Endothelial cell of umbilical vein (primary cell): ENCODE results near the gene TIMM50. TPM values are rescaled to one million over a fixed set of nuclear protein-coding genes. Genes with fewer than 3 reads are reported as not detected.

Experiments used
- BruUV-seq: library from RNA; stranded (reverse); fragments of 400-500 nt; replicated peaks from 2 replicates; lab custom pipeline; 2021; lab: Mats Ljungman, UMichigan
- CTCF ChIA-PET: fragments of 300-600, 350-600 bp; sonication (Branson Sonifier 250); formaldehyde crosslinking; loops from one replicate; lab custom pipeline; 2021; ENCODE audit warnings: antibody characterized with exemption, inconsistent platforms; lab: Charles Lee
- POLR2A ChIA-PET: fragments of 300-600, 350-600 bp; sonication (Branson Sonifier 250); formaldehyde crosslinking; loops from one replicate; lab custom pipeline; 2021; ENCODE audit warnings: antibody characterized with exemption, inconsistent platforms; lab: Charles Lee
- DNase-seq: peaks from one replicate; pipeline ENCODE4 v3.0.0-alpha.2; 2011; ENCODE audit warnings: low read depth, low spot score
- FAIRE-seq: peaks from 2 replicates; lab custom pipeline; 2011; peaks lifted over from hg19 to GRCh38; lab: Jason Lieb, UNC
- H2AFZ ChIP-seq: 2 replicates; pipeline ENCODE4 v1.6.0; 2012; ENCODE audit warnings: low read depth, low read length, control low read depth, inconsistent platforms
- H3K27ac ChIP-seq: 2 replicates; pipeline ENCODE4 v1.5.1; 2011; ENCODE audit warnings: low read depth, mild to moderate bottlenecking, control low read depth, low read length, moderate library complexity; ENCODE audit not compliant: insufficient read depth
- H3K27me3 ChIP-seq, 2 experiments: 2 replicates each; pipeline versions ENCODE4 v1.6.0 to v1.6.1; 2011; ENCODE audit warnings: low read length in 2 of 2, mixed read lengths in 1 of 2; ENCODE audit not compliant: control insufficient read depth in 2 of 2, insufficient read depth in 2 of 2
- H3K36me3 ChIP-seq, 2 experiments: 2 replicates in 1 of 2; 3 replicates in 1 of 2; pipeline ENCODE4 v1.5.1; 2011; ENCODE audit warnings: low read length in 2 of 2, mild to moderate bottlenecking in 1 of 2, moderate library complexity in 1 of 2; ENCODE audit not compliant: control insufficient read depth in 2 of 2, insufficient read depth in 2 of 2; ENCODE audit errors: extremely low read depth in 1 of 2
- H3K4me1 ChIP-seq: 3 replicates; pipeline ENCODE4 v1.5.1; 2011; ENCODE audit warnings: mild to moderate bottlenecking, low read length; ENCODE audit not compliant: control insufficient read depth, insufficient read depth; ENCODE audit errors: extremely low read depth
- H3K4me2 ChIP-seq: 2 replicates; pipeline ENCODE4 v1.6.1; 2011; ENCODE audit warnings: low read length, control low read depth, mixed read lengths; ENCODE audit not compliant: insufficient read depth
- H3K4me3 ChIP-seq, 3 experiments: fragments of 200-600 bp in 1 of 3; sonication (generic), shearing (Covaris generic) in 1 of 3; replicated peaks in 1 of 3; 2 replicates each; pipeline ENCODE4 v1.5.1; 2011 to 2016; ENCODE audit warnings: control low read depth in 3 of 3, low read length in 3 of 3, mild to moderate bottlenecking in 2 of 3, inconsistent platforms in 1 of 3, low read depth in 1 of 3, moderate library complexity in 1 of 3; ENCODE audit not compliant: insufficient read depth in 1 of 3
- H3K79me2 ChIP-seq: 2 replicates; pipeline ENCODE4 v1.6.0; 2012; ENCODE audit warnings: low read length, inconsistent platforms; ENCODE audit not compliant: control insufficient read depth, insufficient read depth
- H3K9ac ChIP-seq: replicated peaks from 2 replicates; pipeline ENCODE3; 2011; ENCODE audit warnings: low read length, control low read depth; ENCODE audit not compliant: insufficient read depth; ENCODE audit errors: extremely low read depth
- H3K9me1 ChIP-seq: replicated peaks from 3 replicates; pipeline ENCODE4 v1.6.0; 2011; ENCODE audit warnings: mild to moderate bottlenecking, low read length; ENCODE audit not compliant: control insufficient read depth, insufficient read depth; ENCODE audit errors: extremely low read depth
- H3K9me3 ChIP-seq: replicated peaks from 2 replicates; pipeline ENCODE4 v1.5.1; 2012; ENCODE audit warnings: low read length, inconsistent platforms; ENCODE audit not compliant: control insufficient read depth, insufficient read depth
- H4K20me1 ChIP-seq: replicated peaks from 2 replicates; pipeline ENCODE3; 2011; ENCODE audit warnings: mild to moderate bottlenecking, low read length; ENCODE audit not compliant: control insufficient read depth, insufficient read depth; ENCODE audit errors: extremely low read depth
- EZH2 ChIP-seq: IDR thresholded peaks from 2 replicates; pipeline ENCODE4 v1.6.1; 2012; ENCODE audit warnings: borderline replicate concordance, low read depth, mild to moderate bottlenecking, moderate library complexity, low read length, inconsistent platforms; ENCODE audit not compliant: severe bottlenecking
- GATA2 ChIP-seq: IDR thresholded peaks from 2 replicates; pipeline ENCODE4 v1.7.0; 2011; ENCODE audit warnings: low read depth, mild to moderate bottlenecking, moderate library complexity, mixed read lengths, low read length; ENCODE audit not compliant: insufficient read length, insufficient read depth
- MAX ChIP-seq: IDR thresholded peaks from 2 replicates; pipeline ENCODE4 v1.6.1; 2011; ENCODE audit not compliant: insufficient read depth, insufficient read length
- POLR2AphosphoS5 ChIP-seq: IDR thresholded peaks from 2 replicates; pipeline ENCODE4 v1.6.1; 2012; ENCODE audit warnings: low read depth, mild to moderate bottlenecking, control low read depth, low read length, moderate library complexity; ENCODE audit not compliant: insufficient read depth
- dilution Hi-C: fragments of 300-500 bp; cut with MboI; formaldehyde crosslinking; loops from one replicate; pipeline ENCODE4 v1.15.0; 2019; ENCODE audit warnings: low sequenced_read_pairs; ENCODE audit not compliant: extremely low pct_ligation_motif_present
- intact Hi-C: fragments of 100-400 bp; cut with micrococcal nuclease; formaldehyde crosslinking; loops from one replicate; pipeline ENCODE4 v1.10.0; 2022
- polyA plus RNA-seq, 4 experiments: library from polyadenylated mRNA; depleted of rRNA in 3 of 4; stranded (reverse) in 3 of 4; unstranded in 1 of 4; fragments of >200 nt; gene quantifications; 2 replicates each; pipeline versions ENCODE4 v1.2.1 to v1.2.3, GENCODE V29; 2011 to 2012; ENCODE audit warnings: missing spikeins in 1 of 4
- total RNA-seq: library from RNA; stranded (reverse); gene quantifications from 2 replicates; pipeline ENCODE4 v1.2.3, GENCODE V29; 2021

The TIMM50 gene
- total and polyA plus RNA-seq, 2 donors (not counting 3 experiments of a cell fraction or from before 2014, with no cell fraction given): 85.7 to 118 TPM

GRCh38 chr19:39506598-39506943 lies 25.9 kb downstream of the TIMM50 start:
- dilution Hi-C loops: no loop called here

GRCh38 chr19:39506944-39507714 lies 26.5 kb downstream of the TIMM50 start:
- H4K20me1 ChIP-seq: no peaks in the 10 kb centered on the region
- ChIA-PET POLR2A (no interaction called here), CTCF (interaction anchor here (1.5 kb wide), 1 partner anchor 25 kb away, joined by 3 read pairs; the partner anchor contains the start of gene EID2B)
- TF ChIP-seq POLR2AphosphoS5 (peak; percentile 52), EZH2 (peak; percentile 40), MAX (peak; percentile 74), GATA2 (no peak)
- intact Hi-C loops: no loop called here
- H3K9me3 ChIP-seq: no peaks in the 10 kb centered on the region
- no peaks in the 10 kb centered on the region for H3K9me1 ChIP-seq
- DNase-seq: peak; percentile 69
- H3K27ac ChIP-seq: no peak overlapping the region
- peak overlapping the region; percentile 58 for H3K4me2 ChIP-seq
- H2AFZ ChIP-seq: peak overlapping the region; percentile 90
- dilution Hi-C loops: no loop called here
- H3K79me2 ChIP-seq: no peaks in the 10 kb centered on the region
- H3K27me3 ChIP-seq: peaks cover 8 to 13% of the 10 kb centered on the region in 2 experiments
- no TSS peak for BruUV-seq
- FAIRE-seq: peak; percentile 43
- H3K9ac ChIP-seq: no peak overlapping the region
- peaks cover 4% of the 10 kb centered on the region for H3K4me1 ChIP-seq
- peak overlapping the region in 2 of 3 experiments; percentile 20 to 45 for H3K4me3 ChIP-seq
- H3K36me3 ChIP-seq: no peaks in the 10 kb centered on the region

More at GRCh38 chr19:39506598-39506943, 25.9 kb downstream of the TIMM50 start:
- no peak overlapping the region for H3K4me2 ChIP-seq
- H3K9me1 ChIP-seq: no peaks in the 10 kb centered on the region
- peaks cover 9 to 13% of the 10 kb centered on the region in 2 experiments for H3K27me3 ChIP-seq
- H3K4me1 ChIP-seq: peaks cover 4% of the 10 kb centered on the region
- intact Hi-C loops: no loop called here
- H3K79me2 ChIP-seq: no peaks in the 10 kb centered on the region
- no peak overlapping the region for H3K9ac ChIP-seq
- ChIA-PET CTCF (interaction anchor here (1.5 kb wide), 1 partner anchor 26 kb away, joined by 3 read pairs; the partner anchor contains the start of gene EID2B), POLR2A (no interaction called here)
- TF ChIP-seq EZH2 (no peak), GATA2 (no peak)
- no peak overlapping the region for H3K4me3 ChIP-seq
- H3K27ac ChIP-seq: no peak overlapping the region
- FAIRE-seq (no peak), DNase-seq (no peak)
- BruUV-seq: no TSS peak
- no peaks in the 10 kb centered on the region for H3K9me3 ChIP-seq
- peak overlapping the region; percentile 90 for H2AFZ ChIP-seq
- no peaks in the 10 kb centered on the region for H3K36me3 ChIP-seq
- no peaks in the 10 kb centered on the region for H4K20me1 ChIP-seq
